ENCODE results near the gene FTCDNL1. TPM values are rescaled to one million over a fixed set of nuclear protein-coding genes. Genes with fewer than 3 reads are reported as not detected.

The FTCDNL1 gene
- polyA plus RNA-seq (2011; rRNA removed), result 4.5 and 5.2 TPM in 2 replicates
- 1.6 and 1.9 TPM in 2 replicates for polyA plus RNA-seq (2012; cell fraction: cytosol; rRNA removed)
- polyA plus RNA-seq (2012; cell fraction: nucleus; rRNA removed), result 0.44 and 0.78 TPM in 2 replicates
- 2.1 to 3.3 TPM (median 3.0 TPM) in 3 replicates for polyA plus RNA-seq (2017; fragmentation: RNase III; extraction: RNeasy Plus Mini Kit Qiagen cat#74134 plus additional on column Dnase treatment)
- 3.2 and 5.9 TPM in 2 replicates for polyA minus RNA-seq (2011; rRNA and poly(A)+ RNA removed)

- CTCF ChIA-PET, result interaction anchor here (1.0 to 1.5 kb wide), 5 partner anchors 10 to 111 kb away, joined by 3 to 5 read pairs (median 5); no protein-coding TSS in a partner anchor
- Histone ChIP-seq H3K4me1 (peaks cover 6% of the 10 kb centered on the region; the same call in 1 of the 3 replicates), H3K9me3 (no peaks in the 10 kb centered on the region), H3K4me2 (peak within 1 kb of the TSS; percentile 90), H3K27ac (peak within 1 kb of the TSS; percentile 88 to 97), H3K4me3 (peak within 1 kb of the TSS; percentile 73)
- under 1% methylated on average over 27 of the region's 80 CpGs for WGBS (ENCODE audit: missing lambda C conversion rate)
- DNase-seq (ENCODE audit: low read depth in 1 of 2, low spot score in 1 of 2) (peak; percentile 23 to 71), ATAC-seq (peak; percentile 92 to 96), FAIRE-seq (no peak)
- POLR2A ChIA-PET, result no interaction called here
- TF ChIP-seq HOXA7 (CRISPR knock-in tag; IDR thresholded peaks at IDR 0.05), result no peak
- no peak for TF ChIP-seq CBX2 (IDR thresholded peaks at IDR 0.05; ENCODE audit: borderline replicate concordance, low read depth)
- TF ChIP-seq BCL3 (IDR thresholded peaks at IDR 0.05), result peak; percentile 74; the same call in 1 of the 3 replicates
- no peak for TF ChIP-seq NR3C1 (IDR thresholded peaks at IDR 0.05)
- no peak for TF ChIP-seq JUNB (IDR thresholded peaks at IDR 0.05)
- TF ChIP-seq EP300 (IDR thresholded peaks at IDR 0.05), result no peak
- TF ChIP-seq FOSB (CRISPR knock-in tag; IDR thresholded peaks at IDR 0.05), result no peak
- TF ChIP-seq KDM1A (IDR thresholded peaks at IDR 0.05; ENCODE audit: low read depth), result no peak
- peak; percentile 79 for TF ChIP-seq CTCF (IDR thresholded peaks at IDR 0.05)
- peak; percentile 77 for TF ChIP-seq POLR2A (IDR thresholded peaks at IDR 0.05; ENCODE audit: low read length)
- no peak for TF ChIP-seq HOXB13 (CRISPR knock-in tag; IDR thresholded peaks at IDR 0.05; ENCODE audit: low read depth)
- TF ChIP-seq RNF2 (IDR thresholded peaks at IDR 0.05; ENCODE audit: borderline replicate concordance, low read depth), result no peak
- TF ChIP-seq GATA3 (IDR thresholded peaks at IDR 0.05; ENCODE audit: borderline replicate concordance), result peak; percentile 71
- no peak for TF ChIP-seq ZFP36 (IDR thresholded peaks at IDR 0.05; ENCODE audit: borderline replicate concordance, partially characterized antibody)
- no peak for TF ChIP-seq NFE2L2 (conservative IDR thresholded peaks at IDR 0.05; ENCODE audit: low read length)
- TF ChIP-seq ZSCAN20 (CRISPR knock-in tag; IDR thresholded peaks at IDR 0.05), result no peak
- TF ChIP-seq BHLHE40 (IDR thresholded peaks at IDR 0.05; ENCODE audit: low read depth, low read length), result no peak
- TF ChIP-seq ATOH8 (CRISPR knock-in tag; IDR thresholded peaks at IDR 0.05; ENCODE audit: low read depth), result no peak
- TF ChIP-seq HDAC2 (IDR thresholded peaks at IDR 0.05), result no peak
- peak; percentile 25; the same call in 1 of the 3 replicates for TF ChIP-seq SMC3 (IDR thresholded peaks at IDR 0.05)
- TF ChIP-seq RARB (CRISPR knock-in tag; IDR thresholded peaks at IDR 0.05), result no peak
- peak; percentile 59 to 63; a peak in 3 of 5 replicates for TF ChIP-seq JUN (IDR thresholded peaks at IDR 0.05)
- no peak for TF ChIP-seq NPAS2 (CRISPR knock-in tag; IDR thresholded peaks at IDR 0.05; ENCODE audit: borderline replicate concordance)
- TF ChIP-seq ELK1 (IDR thresholded peaks at IDR 0.05; ENCODE audit: low read depth, low read length), result no peak
- no peak for TF ChIP-seq EHF (CRISPR knock-in tag; IDR thresholded peaks at IDR 0.05)
- no peak for TF ChIP-seq HOXB5 (CRISPR knock-in tag; IDR thresholded peaks at IDR 0.05)
- TF ChIP-seq MAZ (IDR thresholded peaks at IDR 0.05; ENCODE audit: borderline replicate concordance, low read depth, low read length), result no peak
- TF ChIP-seq USF2 (IDR thresholded peaks at IDR 0.05), result peak; percentile 50
- TF ChIP-seq ESRRA (IDR thresholded peaks at IDR 0.05; ENCODE audit: borderline replicate concordance, low read length), result no peak
- TF ChIP-seq RCOR1 (IDR thresholded peaks at IDR 0.05; ENCODE audit: low read depth, low read length), result no peak
- no peak for TF ChIP-seq HES2 (IDR thresholded peaks at IDR 0.05)
- TF ChIP-seq PHF8 (IDR thresholded peaks at IDR 0.05; ENCODE audit: borderline replicate concordance, low read depth), result peak; percentile 80; the same call in 1 of the 2 replicates
- TF ChIP-seq TP53 (CRISPR knock-in tag; IDR thresholded peaks at IDR 0.05), result no peak
- no peak for TF ChIP-seq PBX3 (IDR thresholded peaks at IDR 0.05)
These were observed at the start of gene FTCDNL1 for GRCh38 chr2:199850718-199851500. Gene FTCDNL1 (minus strand): TSS chr2:199851192. CDS start chr2:199848962, 2,230 bp downstream.

Measured in A549 (cell line).